Measurements from ENCODE around the gene OSER1. TPM values are rescaled to one million over a fixed set of nuclear protein-coding genes. Genes with fewer than 3 reads are reported as not detected.

Gene OSER1
- polyA plus RNA-seq, 1 of the 3 experiments (the other 2 are of a cell fraction) = 22.3 TPM

- Histone ChIP-seq H3K4me1 (ENCODE audit: control insufficient read depth in 1 of 2, insufficient read depth in 2 of 2, low read depth in 1 of 2, low read length in 1 of 2) (peaks cover 0 to 19% of the 10 kb centered on the region in 2 experiments; a peak in 3 of 4 replicates), H4K20me1 (ENCODE audit: insufficient read depth) (peaks cover 23% of the 10 kb centered on the region), H3K4me3 (ENCODE audit: low read depth in 2 of 2, low read length in 1 of 2) (no peak overlapping the region), H3K79me2 (ENCODE audit: insufficient read depth) (peaks cover 33% of the 10 kb centered on the region), H2AFZ (ENCODE audit: low read depth) (no peak overlapping the region), H3K27ac (ENCODE audit: low read depth in 2 of 2, low read length in 1 of 2) (no peak overlapping the region), H3F3A (replicated peaks; ENCODE audit: insufficient read depth) (peaks cover 5% of the 10 kb centered on the region), H3K4me2 (no peak overlapping the region), H3K9ac (no peak overlapping the region), H3K27me3 (ENCODE audit: insufficient read depth) (no peaks in the 10 kb centered on the region), H3K9me3 (no peaks in the 10 kb centered on the region), H3K9me2 (no peaks in the 10 kb centered on the region), H3K36me3 (replicated peaks in 1 of 2; ENCODE audit: control insufficient read depth in 1 of 2, insufficient read depth in 2 of 2, low read length in 1 of 2) (no peaks in the 10 kb centered on the region)
- TF ChIP-seq GABPA (IDR thresholded peaks at IDR 0.05; ENCODE audit: low read depth) = no peak
- TF ChIP-seq USF1 (IDR thresholded peaks at IDR 0.05; ENCODE audit: borderline replicate concordance, low read depth) = no peak
- no peak for TF ChIP-seq RCOR1 (IDR thresholded peaks at IDR 0.05; ENCODE audit: low read length)
- no peak for DNase-seq
- POLR2A ChIA-PET = interaction anchor here (0.6 kb wide), 1 partner anchor 138 kb away, joined by 3 read pairs; no protein-coding TSS in a partner anchor
- 80% methylated on average over 4 of the region's 4 CpGs for WGBS (ENCODE audit: low lambda C conversion rate)
- CTCF ChIA-PET = interaction anchor here (1.1 to 11.2 kb wide), 5 partner anchors 96 to 259 kb away, joined by 3 to 264 read pairs (median 4); partner anchors contain the start of gene FITM2
Measured at GRCh38 chr20:44212792-44213191, 2.2 kb upstream of the OSER1 start.

DNA sequence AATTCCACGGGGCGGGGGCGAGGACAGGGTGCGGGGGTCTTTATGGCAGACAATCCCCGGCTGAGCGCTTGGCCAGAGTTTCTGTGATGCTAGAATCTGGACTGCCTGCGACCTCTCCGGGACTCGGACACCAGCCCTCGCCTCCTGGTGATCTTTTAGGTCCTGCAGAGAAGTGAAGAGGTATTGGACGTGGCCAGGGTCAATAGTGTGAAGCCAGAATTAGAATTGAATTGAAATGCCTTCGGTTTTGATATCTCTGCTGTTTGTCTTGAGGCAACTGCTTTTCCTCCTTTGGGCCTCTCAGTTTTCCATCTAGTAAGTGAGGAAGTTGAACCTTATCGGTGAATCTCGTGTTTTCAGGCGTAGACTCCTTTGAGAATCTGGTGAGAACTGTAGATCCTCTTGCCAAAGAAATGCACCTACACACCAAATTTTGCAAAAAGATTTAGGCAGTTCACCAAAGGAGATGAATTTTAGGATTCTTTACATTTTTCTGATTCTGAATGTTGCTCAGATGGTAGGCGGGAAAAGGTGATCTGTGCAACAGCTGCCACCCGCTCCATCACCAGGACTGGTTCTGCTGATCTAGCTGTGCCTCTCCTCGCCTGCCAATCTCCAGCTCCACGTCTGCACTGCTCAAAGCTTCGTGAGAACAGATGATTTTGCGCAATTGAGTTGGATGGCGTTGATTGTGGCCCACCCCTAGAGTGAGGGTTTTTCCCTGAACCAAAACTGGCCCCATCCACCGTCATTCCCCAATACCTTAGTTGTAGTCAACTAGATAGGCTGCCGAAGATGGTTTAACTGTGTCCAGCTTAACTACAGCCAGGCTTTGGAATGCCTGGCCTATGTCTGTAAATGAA is 837 bp upstream of the OSER1 start:
- H3K4me2 ChIP-seq = peak overlapping the region; percentile 94
- CTCF ChIA-PET = interaction anchor here (0.8 to 11.2 kb wide), 6 partner anchors 13 to 260 kb away, joined by 3 to 264 read pairs (median 8); partner anchors contain the start of gene FITM2
- WGBS (ENCODE audit: low lambda C conversion rate) = 13% methylated on average over 23 of the region's 24 CpGs
- peaks cover 47% of the 10 kb centered on the region for H3K79me2 ChIP-seq (ENCODE audit: insufficient read depth)
- peak overlapping the region; percentile 92 to 97 for H3K4me3 ChIP-seq (ENCODE audit: low read depth in 2 of 2, low read length in 1 of 2)
- peak; percentile 34 for DNase-seq
- TF ChIP-seq TEAD4 (IDR thresholded peaks at IDR 0.05; ENCODE audit: borderline replicate concordance, insufficient read depth) (no peak), POLR2AphosphoS5 (IDR thresholded peaks at IDR 0.05; ENCODE audit: low read depth, low read length) (no peak), FOXJ3 (CRISPR knock-in tag; IDR thresholded peaks at IDR 0.05) (no peak), NFIC (IDR thresholded peaks at IDR 0.05; ENCODE audit: borderline replicate concordance) (no peak), RXRA (IDR thresholded peaks at IDR 0.05; ENCODE audit: borderline replicate concordance, low read depth) (no peak), GATA2 (CRISPR knock-in tag; IDR thresholded peaks at IDR 0.05) (no peak; the same call in 1 of the 2 replicates), ELF1 (IDR thresholded peaks at IDR 0.05) (no peak)
- POLR2A ChIA-PET = interaction anchor here (0.5 kb wide), 1 partner anchor 134 kb away, joined by 4 read pairs; no protein-coding TSS in a partner anchor
- H3K27ac ChIP-seq (ENCODE audit: low read depth in 2 of 2, low read length in 1 of 2) = peak overlapping the region; percentile 76 to 92
- peak overlapping the region; percentile 93 for H2AFZ ChIP-seq (ENCODE audit: low read depth)
- peaks cover 1 to 19% of the 10 kb centered on the region in 2 experiments; a peak in 3 of 4 replicates for H3K4me1 ChIP-seq (ENCODE audit: control insufficient read depth in 1 of 2, insufficient read depth in 2 of 2, low read depth in 1 of 2, low read length in 1 of 2)
- H3K27me3 ChIP-seq (ENCODE audit: insufficient read depth) = no peaks in the 10 kb centered on the region
- H4K20me1 ChIP-seq (ENCODE audit: insufficient read depth) = peaks cover 34% of the 10 kb centered on the region
- peak overlapping the region; percentile 97 for H3K9ac ChIP-seq
- no peaks in the 10 kb centered on the region for H3K9me2 ChIP-seq
- peaks cover 5% of the 10 kb centered on the region for H3F3A ChIP-seq (replicated peaks; ENCODE audit: insufficient read depth)
- no peaks in the 10 kb centered on the region for H3K9me3 ChIP-seq
- peaks cover 2 to 7% of the 10 kb centered on the region in 2 experiments for H3K36me3 ChIP-seq (replicated peaks in 1 of 2; ENCODE audit: control insufficient read depth in 1 of 2, insufficient read depth in 2 of 2, low read length in 1 of 2)

Data from SK-N-SH (cell line).